ENCODE results near the gene ZNF582.

The ZNF582 gene

GRCh38 chr19:56377105-56377924, 16.0 kb downstream of the ZNF582 start:
- H3K4me3 ChIP-seq (ENCODE audit: low read depth, low read length): no peak overlapping the region
- TF ChIP-seq CTCF (IDR thresholded peaks at IDR 0.05; ENCODE audit: insufficient read depth, low read length, missing control alignments): no peak
- CTCF ChIA-PET: interaction anchor here (1.1 to 2.3 kb wide), 2 partner anchors 16 to 124 kb away, joined by 3 to 9 read pairs; partner anchors contain the start of gene ZNF582
- POLR2A ChIA-PET: no interaction called here
- no peak for DNase-seq (ENCODE audit: low read depth, low spot score)

- DNase-seq (ENCODE audit: low read depth, low spot score): no peak
- H3K4me3 ChIP-seq (ENCODE audit: low read depth, low read length): no peak overlapping the region
- no peak for TF ChIP-seq CTCF (IDR thresholded peaks at IDR 0.05; ENCODE audit: insufficient read depth, low read length, missing control alignments)
- CTCF ChIA-PET: interaction anchor here (3.4 kb wide), 1 partner anchor 20 kb away, joined by 13 read pairs; the partner anchor contains the start of gene ZNF582
- POLR2A ChIA-PET: no interaction called here
Measured at GRCh38 chr19:56372281-56372680, 21.1 kb downstream of the ZNF582 start.

- POLR2A ChIA-PET: no interaction called here
- TF ChIP-seq CTCF (IDR thresholded peaks at IDR 0.05; ENCODE audit: insufficient read depth, low read length, missing control alignments): no peak
- no peak overlapping the region for H3K4me3 ChIP-seq (ENCODE audit: low read depth, low read length)
- CTCF ChIA-PET: interaction anchor here (3.4 kb wide), 1 partner anchor 23 kb away, joined by 13 read pairs; the partner anchor contains the start of gene ZNF582
- DNase-seq (ENCODE audit: low read depth, low spot score): no peak
Measured at GRCh38 chr19:56369886-56370676, 23.3 kb downstream of the ZNF582 start.

- peak; percentile 63 for DNase-seq (ENCODE audit: low read depth, low spot score)
- TF ChIP-seq CTCF (IDR thresholded peaks at IDR 0.05; ENCODE audit: insufficient read depth, low read length, missing control alignments): no peak
- peak overlapping the region; percentile 83 for H3K4me3 ChIP-seq (ENCODE audit: low read depth, low read length)
- ChIA-PET POLR2A (interaction anchor here (0.6 to 1.1 kb wide), 3 partner anchors 9 to 19 kb away, joined by 3 to 8 read pairs (median 3); no protein-coding TSS in a partner anchor), CTCF (interaction anchor here (0.9 to 1.9 kb wide), 5 partner anchors 19 to 115 kb away, joined by 3 to 9 read pairs (median 5); partner anchors contain the start of gene ZNF582)
Measured at GRCh38 chr19:56367829-56368711, 25.3 kb downstream of the ZNF582 start.

GRCh38 chr19:56360841-56361240, 32.5 kb downstream of the ZNF582 start:
- TF ChIP-seq CTCF (IDR thresholded peaks at IDR 0.05; ENCODE audit: insufficient read depth, low read length, missing control alignments): no peak
- no peak for DNase-seq (ENCODE audit: low read depth, low spot score)
- no peak overlapping the region for H3K4me3 ChIP-seq (ENCODE audit: low read depth, low read length)
- POLR2A ChIA-PET: no interaction called here
- CTCF ChIA-PET: interaction anchor here (1.0 kb wide), 1 partner anchor 9 kb away, joined by 5 read pairs; no protein-coding TSS in a partner anchor
